Raji (cell line): ENCODE measurements around the gene LCP1.

ENCODE experiments used
- POLR2A ChIP-seq: IDR thresholded peaks from 2 replicates; pipeline ENCODE4 v1.6.1; 2011; ENCODE audit warnings: low read depth, low read length, control low read depth; ENCODE audit not compliant: insufficient read depth

The LCP1 gene

GRCh38 chr13:46104868-46105267 lies 77.1 kb downstream of the LCP1 start, which contains the start of gene CPB2:
CPB2 (minus strand) TSS chr13:46105033; CDS start chr13:46105009, 24 bp downstream.
- no peak for TF ChIP-seq POLR2A

GRCh38 chr13:46103037-46103436 lies 78.9 kb downstream of the LCP1 start:
- TF ChIP-seq POLR2A: no peak

DNA sequence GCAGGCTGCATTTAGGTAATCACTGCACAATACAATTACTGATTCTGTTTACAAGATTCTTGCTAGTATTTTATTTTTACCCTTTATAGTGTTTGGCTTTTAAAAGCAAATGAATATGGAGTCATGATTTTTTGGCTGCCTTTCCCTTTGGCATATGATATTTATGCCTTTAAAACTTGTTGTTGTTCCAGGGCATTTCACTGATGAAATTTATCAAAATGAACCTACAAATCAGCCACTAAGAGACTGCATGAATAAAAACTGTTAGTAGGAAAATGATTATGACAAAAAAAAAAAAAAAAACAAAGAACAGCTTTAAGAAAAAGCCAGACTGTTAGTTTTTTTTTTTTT lies 79.7 kb downstream of the LCP1 start:
- TF ChIP-seq POLR2A: no peak

DNA sequence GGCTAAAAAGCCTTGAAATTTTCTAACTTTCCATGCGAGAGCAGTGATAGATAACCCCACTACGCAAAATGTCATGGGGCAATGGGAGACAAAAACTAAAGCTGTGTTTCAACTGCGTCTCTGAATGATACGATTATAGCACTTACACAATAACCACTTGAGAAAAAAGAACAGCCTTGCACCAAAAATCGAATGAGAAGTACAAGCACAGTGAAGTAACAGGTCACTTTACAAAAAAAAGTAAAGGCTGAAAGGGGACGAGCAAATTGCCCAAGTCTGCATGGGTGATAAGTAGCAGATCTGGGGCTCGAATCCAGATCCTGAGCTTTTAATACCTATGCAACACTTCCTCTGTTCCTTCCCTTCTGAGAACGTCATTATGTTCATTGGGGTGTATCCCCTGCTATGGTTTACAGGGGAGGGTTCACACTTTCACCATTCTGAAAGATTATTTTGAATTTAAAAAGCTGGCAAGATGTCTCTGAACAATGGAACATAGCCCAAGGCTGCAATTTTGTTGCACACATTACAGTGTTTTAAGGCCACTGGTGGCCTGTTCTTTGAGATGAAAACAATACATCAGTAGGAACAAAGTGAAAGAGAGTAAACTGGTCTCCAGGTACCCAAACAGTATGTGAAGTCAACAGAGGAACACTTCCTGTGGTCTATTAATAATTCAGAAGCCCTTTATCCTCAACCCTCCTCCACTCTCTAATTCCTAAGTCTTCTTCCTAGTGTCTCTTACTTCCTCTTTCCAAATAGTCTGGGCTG lies 80.3 kb downstream of the LCP1 start:
- no peak for TF ChIP-seq POLR2A

DNA sequence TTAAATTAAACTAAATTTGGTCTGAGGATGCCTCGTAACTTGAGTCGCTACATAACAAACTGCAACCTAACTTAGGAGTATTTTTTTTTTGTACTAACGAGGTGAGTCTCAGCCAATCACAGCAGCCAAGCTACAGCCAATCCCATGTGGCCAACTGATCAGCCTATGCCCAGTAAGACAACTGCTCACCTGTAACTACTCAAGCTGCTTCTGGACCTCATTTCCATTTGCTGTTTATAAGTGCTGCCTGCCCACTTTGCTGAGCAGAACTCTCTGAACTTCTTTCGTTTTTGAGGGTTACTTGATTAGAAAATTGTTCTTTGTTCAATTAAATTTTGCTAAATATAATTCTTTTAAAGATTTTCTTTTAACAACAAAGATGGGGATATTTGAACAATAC lies 81.0 kb downstream of the LCP1 start:
- no peak for TF ChIP-seq POLR2A

DNA sequence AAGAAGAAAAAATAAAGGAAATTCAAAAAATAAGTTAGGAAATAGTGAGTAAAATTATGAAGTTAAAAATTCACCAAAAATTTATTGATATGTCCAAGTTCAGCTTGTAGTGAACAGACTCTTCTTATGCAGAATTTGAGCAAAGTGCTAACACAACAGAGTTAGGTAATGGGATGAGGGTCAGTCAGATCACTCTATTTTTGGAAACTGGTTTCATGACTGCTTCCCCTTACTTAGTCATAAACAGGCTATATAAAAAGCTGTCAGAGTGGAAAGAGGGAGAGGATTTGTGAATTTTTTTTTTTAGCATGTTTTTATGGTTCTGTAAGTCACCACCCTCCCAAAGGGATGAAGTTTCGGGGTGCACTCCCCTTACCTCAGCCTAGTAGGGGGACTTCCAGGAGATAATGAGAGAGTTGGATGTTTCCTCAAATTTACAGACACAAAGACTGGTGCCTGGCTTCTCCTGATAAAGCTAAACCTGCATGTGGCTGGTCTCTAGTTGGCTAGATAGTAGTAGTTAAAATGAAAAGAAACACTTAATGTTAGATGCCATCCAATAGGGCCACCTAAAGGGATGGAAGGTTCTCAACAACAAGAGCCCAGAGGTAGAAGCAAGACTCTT lies 81.7 kb downstream of the LCP1 start:
- no peak for TF ChIP-seq POLR2A

DNA sequence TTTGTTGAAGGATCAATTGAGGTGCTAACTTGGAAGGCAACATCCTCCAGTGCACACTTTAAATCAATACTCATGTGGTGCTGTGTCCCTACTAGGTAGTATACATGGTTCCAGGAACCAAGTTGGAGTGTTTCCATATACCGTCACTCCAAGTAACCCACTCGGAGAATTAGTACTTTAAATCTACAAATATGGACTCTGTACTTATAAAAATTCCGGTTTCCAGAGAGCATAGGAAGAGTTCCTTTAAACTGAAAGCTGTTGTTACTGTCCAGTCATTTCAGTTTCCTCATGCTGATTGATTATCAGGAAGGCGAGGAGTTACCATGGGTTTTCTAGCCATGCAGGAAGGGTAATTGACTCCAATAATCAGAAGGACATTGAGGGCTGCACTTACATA lies 84.3 kb downstream of the LCP1 start:
- TF ChIP-seq POLR2A: no peak

GRCh38 chr13:46097015-46097414 lies 85.0 kb downstream of the LCP1 start:
- TF ChIP-seq POLR2A: no peak

- no peak for TF ChIP-seq POLR2A
These were observed 87.5 kb downstream of the LCP1 start for GRCh38 chr13:46094478-46094877.

- TF ChIP-seq POLR2A: no peak
These were observed 93.0 kb downstream of the LCP1 start for GRCh38 chr13:46088821-46089562.

DNA sequence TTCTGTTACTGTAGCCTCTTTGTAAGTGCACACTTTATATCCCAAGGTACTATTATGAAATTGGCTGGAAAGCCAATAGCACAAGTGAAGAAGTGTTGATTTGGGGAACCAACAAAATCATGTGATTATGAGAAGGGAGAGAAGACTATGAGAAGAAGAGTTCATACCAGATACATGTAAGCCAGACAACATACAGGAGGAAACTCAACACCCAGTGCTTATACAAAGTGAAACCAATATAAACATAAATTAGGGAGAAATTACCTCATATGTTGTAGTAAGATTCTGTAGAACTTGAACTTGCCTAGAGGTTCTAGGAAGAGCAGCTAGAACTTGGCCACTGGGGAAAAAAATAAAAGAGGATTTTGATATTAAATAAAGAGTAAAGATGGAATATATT lies 94.5 kb downstream of the LCP1 start:
- no peak for TF ChIP-seq POLR2A

- TF ChIP-seq POLR2A: no peak
These were observed 95.0 kb downstream of the LCP1 start for GRCh38 chr13:46086985-46087384.

DNA sequence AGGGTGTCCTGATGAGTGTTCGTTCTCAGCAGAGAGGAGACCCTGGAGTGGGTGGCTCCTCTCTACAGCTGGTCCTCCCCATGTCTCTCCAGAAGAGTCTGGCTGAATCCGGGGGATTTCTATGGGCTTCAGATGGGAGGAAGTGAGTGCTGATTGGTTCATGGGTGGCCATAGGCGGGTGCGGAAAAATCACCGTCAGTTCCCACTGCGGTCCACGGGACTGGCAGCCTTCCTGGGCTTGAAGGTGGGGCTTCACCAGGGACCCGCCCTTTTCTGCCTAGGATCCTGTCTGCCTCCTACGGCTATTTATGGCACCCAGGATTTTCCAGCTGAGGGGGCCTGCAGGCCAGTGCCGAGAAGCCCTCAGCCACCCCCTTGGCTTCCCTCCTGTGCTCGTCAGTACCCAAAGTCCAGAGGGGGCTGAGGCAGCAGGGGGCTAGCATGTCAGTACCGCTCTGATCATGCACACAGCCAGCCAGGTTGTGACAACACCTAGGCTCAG lies 95.5 kb downstream of the LCP1 start:
- TF ChIP-seq POLR2A: no peak

DNA sequence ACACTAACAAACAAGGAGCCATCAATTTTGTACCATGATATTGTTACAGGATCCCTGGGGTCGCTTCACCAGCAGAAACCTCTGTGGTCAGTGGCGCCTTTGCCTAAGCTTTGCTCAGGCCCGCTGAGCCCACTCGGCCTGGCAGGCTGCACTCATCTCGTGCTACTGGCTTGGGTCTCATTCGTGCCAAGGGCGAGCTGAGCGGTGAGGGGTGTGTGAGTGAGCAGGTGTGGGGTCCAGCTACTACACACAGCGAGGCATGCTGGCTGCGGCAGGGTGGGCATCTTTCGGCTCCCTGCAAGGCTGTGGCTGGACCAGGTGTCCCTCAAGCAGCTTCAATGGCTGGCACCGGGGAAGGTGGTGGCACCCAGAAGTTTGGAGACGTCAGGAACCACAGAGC lies 96.2 kb downstream of the LCP1 start:
- no peak for TF ChIP-seq POLR2A

GRCh38 chr13:46082324-46082723 lies 99.7 kb downstream of the LCP1 start:
- no peak for TF ChIP-seq POLR2A

GRCh38 chr13:46079770-46080169 lies 102.2 kb downstream of the LCP1 start:
- no peak for TF ChIP-seq POLR2A
